Right ventricle myocardium superior (tissue), 1 donor: Measurements from ENCODE around the gene RAI1. TPM values are rescaled to one million over a fixed set of nuclear protein-coding genes. Genes with fewer than 3 reads are reported as not detected.

Experiments
- ATAC-seq: fragments of 200-7000 bp; cut with Tn5 transposase; one replicate; pipeline ENCODE4 v1.9.1; 2020; ENCODE audit warnings: mild to moderate bottlenecking; ENCODE audit not compliant: poor library complexity
- DNase-seq: peaks from one replicate; pipeline ENCODE4 v3.0.0-alpha.2; 2020
- intact Hi-C: fragments of 100-400 bp; cut with DNase I; formaldehyde crosslinking; loops from one replicate; pipeline ENCODE4 v1.11.2; 2022
- total RNA-seq: library from RNA; stranded (reverse); fragmentation: NEBNext Ultra II Directional; extraction: Animal tissue kit (Norgen Biotek cat#: 25700); gene quantifications from one replicate; pipeline ENCODE4 v1.2.1, GENCODE V29; 2021
- donor health status: DM: no; HTN: yes; CAD: no; lungs with severe emphysema.

The RAI1 gene
- total RNA-seq, 1 donor from 2014 or later: 28.3 TPM

DNA sequence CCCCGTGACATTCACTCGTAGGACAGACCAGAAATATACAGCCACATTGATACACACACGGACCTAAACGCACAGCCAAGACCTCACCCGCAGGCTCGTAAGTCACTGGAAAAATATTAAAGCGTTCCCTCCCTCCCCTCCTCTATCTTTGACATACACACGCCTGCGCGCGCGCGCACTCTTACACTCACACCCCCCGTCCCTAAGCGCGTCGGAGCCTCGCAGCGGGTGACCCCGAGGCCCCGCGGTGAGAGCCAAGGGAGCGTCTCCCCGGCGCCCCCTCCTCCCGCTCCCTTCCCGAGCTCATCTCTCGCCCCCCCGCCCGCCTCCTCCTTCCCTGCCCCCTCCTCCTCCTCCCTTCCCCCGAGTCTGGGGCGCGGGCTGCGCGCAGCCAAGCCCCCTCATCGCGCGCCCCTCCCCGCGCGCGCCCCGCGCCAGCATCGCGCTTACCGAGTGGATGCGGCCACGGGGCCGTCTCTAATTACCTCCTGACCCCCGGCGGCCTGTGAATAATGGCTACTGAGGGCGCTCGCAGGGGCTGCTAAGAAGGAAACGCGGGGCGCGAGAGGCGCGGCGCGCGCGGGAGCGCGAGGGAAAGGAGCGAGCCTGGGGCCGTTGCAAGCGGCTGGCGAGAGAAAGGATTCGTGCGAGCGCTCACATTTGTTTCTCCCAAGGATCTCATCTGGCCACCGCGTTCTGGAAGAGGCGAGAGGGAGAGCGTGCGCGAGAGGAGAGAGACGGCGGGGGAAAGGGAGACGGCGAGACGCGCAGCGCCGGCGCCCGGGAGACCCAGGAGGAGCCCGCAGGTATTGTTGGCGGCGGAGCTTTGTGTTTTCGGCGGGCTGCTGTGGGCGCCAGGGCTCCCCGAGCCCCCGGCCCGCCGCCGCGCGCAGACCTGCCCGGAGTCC is 42.4 kb downstream of the RAI1 start:
- intact Hi-C loops: no loop called here
- ATAC-seq (peak; percentile 30), DNase-seq (no peak)

GRCh38 chr17:17724307-17725010 is 43.2 kb downstream of the RAI1 start:
- DNase-seq (no peak), ATAC-seq (peak; percentile 9)
- intact Hi-C loops: no loop called here

- DNase-seq (no peak), ATAC-seq (no peak)
- intact Hi-C loops: no loop called here
Measured at GRCh38 chr17:17725011-17725751, 43.9 kb downstream of the RAI1 start.

- intact Hi-C loops: no loop called here
- no peak for DNase-seq
- no peak for ATAC-seq
Measured at GRCh38 chr17:17725752-17726457, 44.6 kb downstream of the RAI1 start.

DNA sequence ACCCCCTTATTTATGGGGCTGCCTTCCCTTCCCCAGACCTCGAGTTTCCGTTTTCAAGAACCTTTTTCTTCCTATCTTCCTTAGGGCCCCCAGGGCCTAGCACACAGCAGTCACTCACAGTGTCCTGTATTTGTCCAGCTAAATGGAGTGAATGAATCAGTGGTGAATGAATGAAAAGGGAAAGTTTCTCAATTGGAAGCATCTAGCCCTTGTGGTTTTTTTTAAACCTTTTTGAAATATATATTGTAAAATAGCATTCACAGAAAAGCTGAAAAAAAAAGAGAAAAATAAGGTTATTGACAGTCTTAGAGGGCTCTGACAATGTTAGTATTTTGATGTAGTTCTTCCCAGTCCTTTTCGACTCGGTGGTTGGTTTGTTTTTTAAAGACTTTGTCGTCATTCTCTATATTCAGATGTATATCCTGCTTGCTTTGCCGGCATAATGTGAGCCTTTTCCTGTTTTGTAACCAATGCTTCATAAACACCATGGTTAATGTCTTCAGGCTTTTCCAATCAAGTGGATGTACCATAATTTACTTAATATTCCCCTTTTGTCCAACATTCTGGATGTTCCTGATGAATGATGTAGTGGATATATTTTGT is 45.3 kb downstream of the RAI1 start:
- ATAC-seq (no peak), DNase-seq (no peak)
- intact Hi-C loops: no loop called here

- ATAC-seq: no peak
- intact Hi-C loops: no loop called here
- DNase-seq: no peak
Measured at GRCh38 chr17:17727111-17727659, 45.9 kb downstream of the RAI1 start.

GRCh38 chr17:17728146-17728545 is 46.9 kb downstream of the RAI1 start:
- no peak for ATAC-seq
- DNase-seq: no peak

GRCh38 chr17:17728550-17729251 is 47.4 kb downstream of the RAI1 start:
- intact Hi-C loops: no loop called here
- no peak for ATAC-seq
- DNase-seq: no peak

More at GRCh38 chr17:17728146-17728545, 46.9 kb downstream of the RAI1 start:
- intact Hi-C loops: no loop called here

GRCh38 chr17:17729620-17730249 is 48.5 kb downstream of the RAI1 start:
- no peak for DNase-seq
- intact Hi-C loops: no loop called here
- ATAC-seq: peak; percentile 45

DNA sequence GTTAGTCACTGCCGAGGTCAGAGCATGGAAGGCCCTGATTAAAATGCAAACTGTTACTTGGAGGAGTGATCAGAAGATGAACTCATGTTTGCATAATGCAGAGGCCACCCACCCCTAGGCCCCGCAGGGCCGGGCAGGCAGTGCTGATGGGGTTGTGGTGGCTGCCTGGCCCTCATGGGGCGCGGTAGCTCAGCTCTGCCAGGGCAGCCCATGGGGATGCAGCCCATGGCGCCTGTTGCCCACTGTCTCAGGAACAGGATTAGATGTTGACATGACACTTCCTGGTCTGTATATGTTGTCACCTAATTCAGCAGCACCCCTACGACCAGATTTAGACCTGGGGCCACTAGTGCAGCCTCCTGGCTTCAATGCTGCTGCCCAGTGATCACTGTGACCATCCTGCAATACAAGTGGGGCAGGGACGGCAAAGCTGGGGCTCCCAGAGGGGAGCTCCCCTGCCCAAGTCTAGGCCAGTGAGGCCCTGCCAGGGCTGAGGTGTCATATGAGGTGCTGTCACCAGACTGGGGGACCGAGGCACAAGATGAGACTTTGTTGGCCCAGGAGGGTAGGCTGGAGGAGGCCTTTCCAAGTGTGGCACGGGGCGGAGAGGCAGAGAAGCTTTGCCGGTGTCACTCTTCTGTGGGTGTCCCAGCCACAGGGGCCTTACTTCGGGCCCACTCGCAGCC is 49.1 kb downstream of the RAI1 start:
- intact Hi-C loops: no loop called here
- DNase-seq (no peak), ATAC-seq (peak; percentile 63)

GRCh38 chr17:17732444-17732843 is 51.2 kb downstream of the RAI1 start:
- intact Hi-C loops: no loop called here
- no peak for ATAC-seq
- no peak for DNase-seq

GRCh38 chr17:17732892-17733670 is 51.8 kb downstream of the RAI1 start:
- peak; percentile 63 for ATAC-seq
- intact Hi-C loops: no loop called here
- no peak for DNase-seq

DNA sequence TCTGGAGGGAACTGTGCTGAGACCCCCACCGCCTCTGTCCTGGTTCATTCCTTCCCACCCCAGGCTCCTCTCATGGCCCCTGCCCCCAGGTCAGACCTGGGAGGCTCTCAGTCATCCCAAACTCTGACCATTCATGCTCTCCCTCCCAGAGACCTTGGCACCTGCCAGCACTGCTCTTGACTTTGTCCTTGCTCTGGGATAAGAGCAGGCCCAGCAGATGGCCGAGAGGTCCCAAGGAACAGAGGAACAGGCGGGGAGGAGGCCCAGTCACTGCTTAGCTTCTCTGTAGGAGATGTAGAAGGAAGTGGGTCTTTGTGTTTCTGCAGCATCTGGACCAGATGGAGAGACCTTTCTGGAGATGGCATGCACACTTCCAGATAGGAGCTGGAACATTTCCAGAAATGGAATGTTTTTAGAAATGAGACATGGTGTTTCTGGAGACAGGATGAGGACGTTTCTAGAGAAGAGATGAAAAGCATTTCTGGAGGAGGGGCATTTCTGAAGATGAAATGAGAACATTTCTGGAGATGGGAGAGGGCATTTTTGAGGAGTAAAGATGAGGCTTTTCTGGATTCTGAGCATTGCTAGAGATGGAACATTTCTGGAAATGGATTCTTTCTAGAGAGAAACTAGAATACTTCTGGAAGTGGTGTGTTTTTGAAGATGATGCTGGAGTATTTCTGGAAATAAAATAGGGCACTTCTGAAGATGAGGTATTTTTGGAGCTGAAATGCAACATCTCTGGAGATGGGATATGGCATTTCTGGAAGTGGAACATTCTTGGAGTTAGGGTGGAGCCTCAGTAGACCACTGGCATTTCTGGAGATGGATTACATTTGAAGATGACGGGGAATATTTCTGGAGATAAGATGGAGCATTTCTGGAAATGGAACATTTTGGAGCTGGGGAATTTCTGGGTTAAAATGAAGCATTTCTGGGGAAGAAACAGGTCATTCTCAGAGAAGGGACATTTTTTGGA is 55.2 kb downstream of the RAI1 start:
- intact Hi-C loops: no loop called here
- no peak for DNase-seq
- ATAC-seq: no peak

GRCh38 chr17:17737961-17738894 is 57.0 kb downstream of the RAI1 start:
- ATAC-seq (no peak), DNase-seq (no peak)
- intact Hi-C loops: no loop called here
